Measurements from ENCODE around the gene HIPK3.
"Not testable (repeated sequence)": the region's sequence is repeated elsewhere in the genome, so short reads cannot be mapped to it uniquely, and the experiment has no call there.

Gene HIPK3

GRCh38 chr11:33362051-33362910 is 105.1 kb downstream of the HIPK3 start:
- in situ Hi-C loops (cut with MboI; ENCODE audit: low sequenced_read_pairs, unreplicated experiment): loop anchor here (10.0 kb wide), 1 partner anchor 323 kb away; no protein-coding TSS in a partner anchor
- peak; percentile 50 for DNase-seq (ENCODE audit: low spot score)
- TF ChIP-seq CTCF (IDR thresholded peaks at IDR 0.05; ENCODE audit: borderline replicate concordance, control extremely low read depth, extremely low read depth, insufficient read depth, missing control alignments): peak; percentile 59

GRCh38 chr11:33366918-33367317 is 109.7 kb downstream of the HIPK3 start:
- in situ Hi-C loops (cut with MboI; ENCODE audit: low sequenced_read_pairs, unreplicated experiment): loop anchor here (10.0 kb wide), 1 partner anchor 318 kb away; no protein-coding TSS in a partner anchor
- no peak for DNase-seq (ENCODE audit: low spot score)
- no peak for TF ChIP-seq CTCF (IDR thresholded peaks at IDR 0.05; ENCODE audit: borderline replicate concordance, control extremely low read depth, extremely low read depth, insufficient read depth, missing control alignments)

GRCh38 chr11:33368475-33368874 is 111.3 kb downstream of the HIPK3 start:
- in situ Hi-C loops (cut with MboI; ENCODE audit: low sequenced_read_pairs, unreplicated experiment): loop anchor here (10.0 kb wide), 1 partner anchor 316 kb away; no protein-coding TSS in a partner anchor
- DNase-seq (ENCODE audit: low spot score): not testable (repeated sequence)

GRCh38 chr11:33368931-33369330 is 111.8 kb downstream of the HIPK3 start:
- DNase-seq (ENCODE audit: low spot score): no peak
- TF ChIP-seq CTCF (IDR thresholded peaks at IDR 0.05; ENCODE audit: borderline replicate concordance, control extremely low read depth, extremely low read depth, insufficient read depth, missing control alignments): no peak
- in situ Hi-C loops (cut with MboI; ENCODE audit: low sequenced_read_pairs, unreplicated experiment): loop anchor here (10.0 kb wide), 1 partner anchor 316 kb away; no protein-coding TSS in a partner anchor

- in situ Hi-C loops (cut with MboI; ENCODE audit: low sequenced_read_pairs, unreplicated experiment): loop anchor here (10.0 kb wide), 1 partner anchor 371 kb away; no protein-coding TSS in a partner anchor
Observed at GRCh38 chr11:33373636-33374035, 116.5 kb downstream of the HIPK3 start.

GRCh38 chr11:33375236-33375635 is 118.1 kb downstream of the HIPK3 start:
- in situ Hi-C loops (cut with MboI; ENCODE audit: low sequenced_read_pairs, unreplicated experiment): loop anchor here (10.0 kb wide), 1 partner anchor 370 kb away; no protein-coding TSS in a partner anchor
- no peak for TF ChIP-seq CTCF (IDR thresholded peaks at IDR 0.05; ENCODE audit: borderline replicate concordance, control extremely low read depth, extremely low read depth, insufficient read depth, missing control alignments)
- no peak for DNase-seq (ENCODE audit: low spot score)

More at GRCh38 chr11:33373636-33374035, 116.5 kb downstream of the HIPK3 start:
- DNase-seq (ENCODE audit: low spot score): no peak
- no peak for TF ChIP-seq CTCF (IDR thresholded peaks at IDR 0.05; ENCODE audit: borderline replicate concordance, control extremely low read depth, extremely low read depth, insufficient read depth, missing control alignments)

Measured in GM13976 (cell line).